Measurements from ENCODE around the gene EXOC3L4.

The EXOC3L4 gene

GRCh38 chr14:103156651-103157378 is 62.3 kb downstream of the EXOC3L4 start:
- DNase-seq: no peak

GRCh38 chr14:103157969-103158368 is 63.4 kb downstream of the EXOC3L4 start:
- no peak for DNase-seq

GRCh38 chr14:103158688-103159087 is 64.2 kb downstream of the EXOC3L4 start:
- DNase-seq: no peak

All from retina (tissue), 1 donor.